IPS-NIHi7 (cell line): Measurements from ENCODE around the gene KBTBD13.

Experiments used
- DNase-seq: peaks from one replicate; pipeline ENCODE4 v3.0.0; 2012; ENCODE audit warnings: mixed read lengths; ENCODE audit errors: extremely low spot score

KBTBD13 gene

GRCh38 chr15:65110676-65111292 is 34.2 kb downstream of the KBTBD13 start:
- no peak for DNase-seq

DNA sequence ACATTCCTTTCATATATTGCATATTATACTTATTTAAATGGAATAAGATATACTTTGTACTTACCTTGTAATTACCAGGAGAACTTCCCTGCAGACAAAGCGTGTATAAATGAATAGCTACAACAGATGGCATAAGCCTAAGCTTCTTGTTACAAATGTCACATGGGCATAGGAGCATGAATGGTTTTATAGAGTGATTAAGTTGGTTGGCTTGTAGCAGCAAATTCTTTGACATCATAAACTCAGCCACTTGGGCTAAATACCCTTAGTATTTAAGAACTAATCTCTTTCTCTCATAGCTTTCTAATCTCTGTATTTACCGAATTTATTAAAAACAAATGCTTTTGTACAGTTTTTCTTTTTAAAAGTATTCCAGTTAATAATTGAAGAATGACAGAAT is 38.5 kb downstream of the KBTBD13 start, which contains the start of gene UBAP1L:
Gene UBAP1L, minus strand, starts transcription at position 115 of the 400 bp plus-strand sequence. CDS start 8,985 bp downstream, outside the sequence.
- DNase-seq: no peak

DNA sequence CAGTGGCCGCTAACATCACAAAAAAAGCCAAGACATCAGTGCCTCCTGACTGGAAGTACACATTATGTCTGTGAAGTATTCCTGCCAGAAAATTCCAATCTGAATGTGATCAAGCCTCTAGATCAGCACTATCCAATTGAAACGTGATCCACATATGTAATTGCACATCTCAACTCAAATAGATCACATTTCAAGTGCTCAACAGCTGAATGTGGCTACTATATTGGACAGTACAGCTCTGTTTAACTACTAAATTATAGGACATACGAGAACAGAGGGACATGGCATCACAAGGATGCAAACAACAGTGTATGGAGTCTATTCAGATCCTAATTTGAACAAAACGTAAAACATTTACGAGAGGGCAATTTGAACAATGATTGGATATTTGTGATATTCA is 39.0 kb downstream of the KBTBD13 start:
- DNase-seq: no peak
